HG02981 (cell line): ENCODE measurements around the gene DPYD.

Source experiments
- ATAC-seq: cut with Tn5 transposase; IDR thresholded peaks from one replicate; pipeline ENCODE4 v1.9.1; 2021; ENCODE audit warnings: mild to moderate bottlenecking, moderate library complexity; ENCODE audit not compliant: unreplicated experiment

DPYD gene

GRCh38 chr1:97726386-97726785, 194.4 kb downstream of the DPYD start:
- no peak for ATAC-seq

GRCh38 chr1:97721221-97721620, 199.6 kb downstream of the DPYD start:
- no peak for ATAC-seq

GRCh38 chr1:97712980-97713379, 207.9 kb downstream of the DPYD start:
- no peak for ATAC-seq

GRCh38 chr1:97711858-97712257, 209.0 kb downstream of the DPYD start:
- ATAC-seq = no peak

- ATAC-seq = no peak
These were observed 227.2 kb downstream of the DPYD start for GRCh38 chr1:97693601-97694000.

- ATAC-seq = no peak
These were observed 229.5 kb downstream of the DPYD start for GRCh38 chr1:97691325-97691724.

GRCh38 chr1:97685360-97685759, 235.5 kb downstream of the DPYD start:
- no peak for ATAC-seq

GRCh38 chr1:97680894-97681293, 239.9 kb downstream of the DPYD start:
- no peak for ATAC-seq

- no peak for ATAC-seq
These were observed 240.4 kb downstream of the DPYD start for GRCh38 chr1:97680470-97680869.

GRCh38 chr1:97677702-97678101, 243.1 kb downstream of the DPYD start:
- no peak for ATAC-seq

- ATAC-seq = no peak
These were observed 246.3 kb downstream of the DPYD start for GRCh38 chr1:97674517-97674916.

- ATAC-seq = no peak
These were observed 251.9 kb downstream of the DPYD start for GRCh38 chr1:97668945-97669344.

- ATAC-seq = no peak
These were observed 260.3 kb downstream of the DPYD start for GRCh38 chr1:97660431-97661105.

GRCh38 chr1:97654876-97655585, 265.8 kb downstream of the DPYD start:
- no peak for ATAC-seq

- no peak for ATAC-seq
These were observed 269.6 kb downstream of the DPYD start for GRCh38 chr1:97651250-97651649.

GRCh38 chr1:97649591-97649990, 271.2 kb downstream of the DPYD start:
- no peak for ATAC-seq

- ATAC-seq = no peak
These were observed 273.1 kb downstream of the DPYD start for GRCh38 chr1:97647776-97648175.

GRCh38 chr1:97646071-97646470, 274.8 kb downstream of the DPYD start:
- no peak for ATAC-seq

GRCh38 chr1:97640677-97641076, 280.2 kb downstream of the DPYD start:
- ATAC-seq = no peak

- no peak for ATAC-seq
These were observed 283.9 kb downstream of the DPYD start for GRCh38 chr1:97636941-97637340.

- ATAC-seq = no peak
These were observed 286.1 kb downstream of the DPYD start for GRCh38 chr1:97634758-97635157.

- no peak for ATAC-seq
These were observed 288.1 kb downstream of the DPYD start for GRCh38 chr1:97632776-97633175.

GRCh38 chr1:97632075-97632474, 288.8 kb downstream of the DPYD start:
- ATAC-seq = no peak
